Mucosa of gallbladder (tissue), 1 donor: ENCODE data around the gene NFATC3. TPM values are rescaled to one million over a fixed set of nuclear protein-coding genes. Genes with fewer than 3 reads are reported as not detected.

Experiments used
- DNase-seq: peaks from one replicate; pipeline ENCODE4 v3.0.0-alpha.2; 2020; ENCODE audit warnings: low spot score
- total RNA-seq: library from RNA; stranded (reverse); gene quantifications from one replicate; pipeline ENCODE4 v1.2.1, GENCODE V29; 2021
- donor health status: DM: no; HTN: no; CAD: no.

The NFATC3 gene
- total RNA-seq, 1 donor from 2014 or later = 46.5 TPM

- DNase-seq = no peak
These were observed 187.5 kb downstream of the NFATC3 start for GRCh38 chr16:68272507-68273209.

- DNase-seq = no peak
These were observed 188.3 kb downstream of the NFATC3 start for GRCh38 chr16:68273459-68273858.

- DNase-seq = no peak
These were observed 188.7 kb downstream of the NFATC3 start for GRCh38 chr16:68273896-68274295.

DNA sequence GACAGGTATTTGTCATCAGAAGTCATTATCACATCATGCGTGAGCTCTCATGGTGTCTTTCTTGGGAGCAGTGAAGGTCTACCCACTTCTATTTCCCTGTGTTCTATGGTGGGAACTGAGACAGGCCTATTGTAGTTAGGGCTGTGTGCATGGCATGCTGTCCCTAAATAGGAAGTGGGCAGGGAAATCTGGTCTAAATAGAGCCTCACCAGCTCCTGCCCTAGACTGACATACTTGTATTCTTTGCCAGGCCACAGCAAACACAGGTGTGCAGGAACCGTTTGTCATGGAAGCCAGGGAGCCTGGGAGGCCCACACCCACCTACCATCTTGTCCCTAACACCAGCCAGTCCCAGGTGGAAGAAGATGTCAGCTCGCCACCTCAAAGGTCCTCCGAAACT, 189.3 kb downstream of the NFATC3 start:
- no peak for DNase-seq

GRCh38 chr16:68275611-68276191, 190.5 kb downstream of the NFATC3 start:
- no peak for DNase-seq

GRCh38 chr16:68276223-68276622, 191.1 kb downstream of the NFATC3 start:
- DNase-seq = no peak

Other genes with a start within 250 kb of the NFATC3 start
- 27.2 TPM for gene THAP11, start 243.1 kb upstream of the NFATC3 start, total RNA-seq
- gene NUTF2, start 238.4 kb upstream of the NFATC3 start, total RNA-seq = 69.3 TPM
- 44.6 TPM for gene CENPT, start 237.7 kb upstream of the NFATC3 start, total RNA-seq
- gene EDC4, start 212.3 kb upstream of the NFATC3 start, total RNA-seq = 59.5 TPM
- 1.2 TPM for gene NRN1L, start 200.5 kb upstream of the NFATC3 start, total RNA-seq
- gene PSKH1, start 192.1 kb upstream of the NFATC3 start, total RNA-seq = 31.6 TPM
- 1.1 TPM for gene CTRL, start 153.5 kb upstream of the NFATC3 start, total RNA-seq
- gene PSMB10, start 148.5 kb upstream of the NFATC3 start, total RNA-seq = 68.8 TPM
- 30.3 TPM for gene LCAT, start 141.2 kb upstream of the NFATC3 start, total RNA-seq
- gene SLC12A4, start 116.7 kb upstream of the NFATC3 start, total RNA-seq = 76.6 TPM
- not detected for gene DPEP3, start 104.9 kb upstream of the NFATC3 start, total RNA-seq
- 3.4 TPM for gene DPEP2, start 85.9 kb upstream of the NFATC3 start, total RNA-seq
- not detected for gene DPEP2NB, start 69.5 kb upstream of the NFATC3 start, total RNA-seq
- 6.6 TPM for gene DDX28, start 62.1 kb upstream of the NFATC3 start, total RNA-seq
- gene DUS2, start 62.1 kb upstream of the NFATC3 start, total RNA-seq = 9.4 TPM
- gene ESRP2, start 150.8 kb downstream of the NFATC3 start, total RNA-seq = 67.0 TPM
- 19.1 TPM for gene PLA2G15, start 160.0 kb downstream of the NFATC3 start, total RNA-seq
- gene SLC7A6, start 179.2 kb downstream of the NFATC3 start, total RNA-seq = 13.6 TPM
- gene SLC7A6OS, start 225.6 kb downstream of the NFATC3 start, total RNA-seq = 15.6 TPM
- gene PRMT7, start 225.6 kb downstream of the NFATC3 start, total RNA-seq = 34.3 TPM